PC-9 (cell line): ENCODE measurements around the gene CHRD. TPM values are rescaled to one million over a fixed set of nuclear protein-coding genes. Genes with fewer than 3 reads are reported as not detected.

Experiments
- BruUV-seq: library from RNA; stranded (reverse); fragments of 400-500 nt; replicated peaks from 2 replicates; lab custom pipeline; 2021; lab: Mats Ljungman, UMichigan
- CTCF ChIA-PET: fragments of 300-600 bp; sonication (Branson Sonifier 250); formaldehyde crosslinking; loops from one replicate; lab custom pipeline; 2022; ENCODE audit warnings: antibody characterized with exemption; lab: Charles Lee
- POLR2A ChIA-PET: fragments of 300-600 bp; sonication (Branson Sonifier 250); formaldehyde crosslinking; loops from one replicate; lab custom pipeline; 2022; ENCODE audit warnings: antibody characterized with exemption; ENCODE audit not compliant: unreplicated experiment; lab: Charles Lee
- DNase-seq, 2 experiments: peaks; one replicate each; pipeline versions ENCODE4 v3.0.0 to v3.0.0-alpha.2; 2015 to 2022; ENCODE audit warnings: mixed read lengths in 1 of 2
- H2AFZ ChIP-seq: fragments of 200-600 bp; sonication (generic); 2 replicates; pipeline ENCODE4 v1.8.1; 2017; ENCODE audit warnings: antibody characterized with exemption
- H3F3A ChIP-seq: fragments of 200-600 bp; sonication (generic); 2 replicates; pipeline ENCODE4 v1.8.1; 2017; ENCODE audit warnings: antibody characterized with exemption, mild to moderate bottlenecking, low read depth; ENCODE audit not compliant: insufficient read depth
- H3K27ac ChIP-seq: fragments of 200-600 bp; sonication (generic); 2 replicates; pipeline ENCODE4 v1.6.1; 2016; ENCODE audit warnings: mixed run types
- H3K27me3 ChIP-seq: fragments of 200-600 bp; sonication (generic); 2 replicates; pipeline ENCODE4 v1.6.1; 2016; ENCODE audit warnings: low read depth, mixed run types; ENCODE audit not compliant: insufficient read depth
- H3K36me3 ChIP-seq: fragments of 200-600 bp; sonication (generic); 2 replicates; pipeline ENCODE4 v1.6.1; 2016; ENCODE audit warnings: low read depth, mixed run types
- H3K4me1 ChIP-seq: fragments of 200-600 bp; sonication (generic); replicated peaks from 2 replicates; pipeline ENCODE4 v1.6.1; 2016; ENCODE audit warnings: mixed run types; ENCODE audit not compliant: insufficient read depth
- H3K4me2 ChIP-seq: fragments of 200-600 bp; sonication (generic); 2 replicates; pipeline ENCODE4 v1.6.1; 2017; ENCODE audit warnings: mixed run types
- H3K4me3 ChIP-seq: fragments of 200-600 bp; sonication (generic); 2 replicates; pipeline ENCODE4 v1.6.1; 2016; ENCODE audit warnings: mixed run types
- H3K79me2 ChIP-seq: fragments of 200-600 bp; sonication (generic); 2 replicates; pipeline ENCODE4 v1.6.1; 2017; ENCODE audit warnings: low read depth, mixed run types
- H3K9me2 ChIP-seq: fragments of 200-600 bp; sonication (generic); 2 replicates; pipeline ENCODE4 v1.8.1; 2017; ENCODE audit warnings: mild to moderate bottlenecking; ENCODE audit not compliant: insufficient read depth
- H3K9me3 ChIP-seq: fragments of 200-600 bp; sonication (generic); 2 replicates; pipeline ENCODE4 v1.8.1; 2016; ENCODE audit warnings: low read depth; ENCODE audit not compliant: insufficient read depth
- H4K20me1 ChIP-seq: fragments of 200-600 bp; sonication (generic); 2 replicates; pipeline ENCODE4 v1.8.1; 2017; ENCODE audit not compliant: insufficient read depth
- EZH2 ChIP-seq: fragments of 200-600 bp; sonication (generic); IDR thresholded peaks from 2 replicates; pipeline ENCODE4 v1.8.0; 2017; ENCODE audit warnings: antibody characterized with exemption, low read depth
- intact Hi-C: fragments of 100-400 bp; cut with micrococcal nuclease; formaldehyde crosslinking; loops from one replicate; pipeline ENCODE4 v1.10.0; 2022; ENCODE audit not compliant: unreplicated experiment
- total RNA-seq: library from RNA; stranded (reverse); gene quantifications from 2 replicates; pipeline ENCODE4 v1.2.3, GENCODE V29; 2021
- TF ChIP-seq, protein P1 (sequence below): fragments of 200-600 bp; sonication (generic); conservative IDR thresholded peaks from 2 replicates; pipeline ENCODE4 v1.6.1; 2017; ENCODE audit warnings: mixed run types, antibody characterized with exemption, mild to moderate bottlenecking, moderate library complexity

CHRD gene
- total RNA-seq, 1 experiment from 2014 or later: not detected

DNA sequence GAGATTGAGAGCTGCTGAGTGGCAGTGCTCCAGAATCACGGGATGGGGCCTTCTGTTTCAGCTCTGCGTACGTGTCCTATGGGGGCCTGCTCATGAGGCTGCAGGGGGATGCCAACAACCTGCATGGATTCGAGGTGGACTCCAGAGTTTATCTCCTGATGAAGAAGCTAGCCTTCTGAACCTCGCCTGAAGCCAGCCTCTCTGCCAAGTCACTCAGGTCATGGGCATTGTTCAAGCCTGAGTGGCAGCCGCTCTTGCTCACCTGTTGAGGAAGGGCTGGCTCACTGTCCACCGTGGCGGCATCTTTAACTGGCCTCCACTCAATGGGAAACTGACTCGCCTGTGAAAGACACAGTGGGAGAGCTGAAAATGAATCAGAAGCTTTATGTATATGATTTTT is 11.7 kb upstream of the CHRD start:
- Histone ChIP-seq H3F3A (peaks cover 76% of the 10 kb centered on the region), H3K4me2 (no peak overlapping the region), H4K20me1 (peaks cover 33% of the 10 kb centered on the region), H3K4me1 (peaks cover 11% of the 10 kb centered on the region), H3K79me2 (peaks cover 22% of the 10 kb centered on the region), H3K9me3 (no peaks in the 10 kb centered on the region), H3K4me3 (no peak overlapping the region), H3K9me2 (no peaks in the 10 kb centered on the region), H2AFZ (no peak overlapping the region), H3K36me3 (peaks cover 25% of the 10 kb centered on the region), H3K27me3 (peaks cover 1% of the 10 kb centered on the region; the same call in 1 of the 2 replicates), H3K27ac (no peak overlapping the region)
- ChIA-PET CTCF (no interaction called here), POLR2A (no interaction called here)
- no TSS peak for BruUV-seq
- no peak for DNase-seq
- intact Hi-C loops: no loop called here
- no peak for TF ChIP-seq EZH2
- TF ChIP-seq, protein P1, sequence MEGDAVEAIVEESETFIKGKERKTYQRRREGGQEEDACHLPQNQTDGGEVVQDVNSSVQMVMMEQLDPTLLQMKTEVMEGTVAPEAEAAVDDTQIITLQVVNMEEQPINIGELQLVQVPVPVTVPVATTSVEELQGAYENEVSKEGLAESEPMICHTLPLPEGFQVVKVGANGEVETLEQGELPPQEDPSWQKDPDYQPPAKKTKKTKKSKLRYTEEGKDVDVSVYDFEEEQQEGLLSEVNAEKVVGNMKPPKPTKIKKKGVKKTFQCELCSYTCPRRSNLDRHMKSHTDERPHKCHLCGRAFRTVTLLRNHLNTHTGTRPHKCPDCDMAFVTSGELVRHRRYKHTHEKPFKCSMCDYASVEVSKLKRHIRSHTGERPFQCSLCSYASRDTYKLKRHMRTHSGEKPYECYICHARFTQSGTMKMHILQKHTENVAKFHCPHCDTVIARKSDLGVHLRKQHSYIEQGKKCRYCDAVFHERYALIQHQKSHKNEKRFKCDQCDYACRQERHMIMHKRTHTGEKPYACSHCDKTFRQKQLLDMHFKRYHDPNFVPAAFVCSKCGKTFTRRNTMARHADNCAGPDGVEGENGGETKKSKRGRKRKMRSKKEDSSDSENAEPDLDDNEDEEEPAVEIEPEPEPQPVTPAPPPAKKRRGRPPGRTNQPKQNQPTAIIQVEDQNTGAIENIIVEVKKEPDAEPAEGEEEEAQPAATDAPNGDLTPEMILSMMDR: no peak

- Histone ChIP-seq H2AFZ (no peak overlapping the region), H3K36me3 (peaks cover 25% of the 10 kb centered on the region), H3K4me1 (peaks cover 11% of the 10 kb centered on the region), H3K27ac (no peak overlapping the region), H3K4me3 (no peak overlapping the region), H3K79me2 (peaks cover 18% of the 10 kb centered on the region), H3K4me2 (no peak overlapping the region), H3K9me2 (no peaks in the 10 kb centered on the region), H3F3A (peaks cover 72% of the 10 kb centered on the region), H3K9me3 (no peaks in the 10 kb centered on the region), H4K20me1 (peaks cover 33% of the 10 kb centered on the region), H3K27me3 (peaks cover 7% of the 10 kb centered on the region)
- BruUV-seq: no TSS peak
- ChIA-PET POLR2A (interaction anchor here (0.7 kb wide), 1 partner anchor 1083 kb away, joined by 3 read pairs; no protein-coding TSS in a partner anchor), CTCF (no interaction called here)
- TF ChIP-seq, protein P1: no peak
- no peak for TF ChIP-seq EZH2
- intact Hi-C loops: no loop called here
- no peak for DNase-seq
These were observed 11.2 kb upstream of the CHRD start for GRCh38 chr3:184368586-184369183.

DNA sequence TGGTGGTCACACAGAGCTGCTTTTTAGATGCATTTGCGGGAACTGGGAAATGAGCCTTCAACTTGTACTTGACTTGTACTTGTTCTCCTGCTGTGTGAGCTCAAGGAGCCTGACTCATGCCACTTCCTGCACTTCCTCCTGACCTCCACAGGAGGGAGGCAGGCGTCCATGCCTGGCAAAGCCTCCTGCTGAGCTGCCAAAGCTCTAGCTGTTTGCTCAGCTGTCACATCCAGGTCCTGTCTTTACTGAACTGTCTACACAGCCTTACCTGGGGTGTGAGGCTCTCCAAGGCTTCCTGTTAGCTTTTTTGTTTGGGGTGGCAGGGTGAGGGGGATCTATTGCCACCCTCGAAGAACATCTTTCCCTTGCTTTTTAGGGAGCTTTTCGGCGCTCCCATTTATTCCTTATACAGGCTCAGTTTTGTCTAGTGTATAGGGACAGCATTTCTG is 8.3 kb upstream of the CHRD start:
- Histone ChIP-seq H3K4me2 (no peak overlapping the region), H3K4me1 (no peaks in the 10 kb centered on the region), H2AFZ (no peak overlapping the region), H3K36me3 (peaks cover 12% of the 10 kb centered on the region), H3K9me3 (no peaks in the 10 kb centered on the region), H3F3A (peaks cover 52% of the 10 kb centered on the region), H3K4me3 (no peak overlapping the region), H3K79me2 (no peaks in the 10 kb centered on the region), H4K20me1 (peaks cover 14% of the 10 kb centered on the region), H3K27ac (no peak overlapping the region), H3K27me3 (peaks cover 35% of the 10 kb centered on the region), H3K9me2 (no peaks in the 10 kb centered on the region)
- BruUV-seq: no TSS peak
- TF ChIP-seq, protein P1: peak; percentile 99
- no peak for TF ChIP-seq EZH2
- ChIA-PET POLR2A (interaction anchor here (0.5 to 0.9 kb wide), 8 partner anchors 9 to 285 kb away, joined by 3 to 15 read pairs (median 4); no protein-coding TSS in a partner anchor), CTCF (interaction anchor here (0.6 to 3.8 kb wide), 24 partner anchors 10 to 406 kb away, joined by 3 to 75 read pairs (median 4); partner anchors contain the start of genes CLCN2 and POLR2H)
- intact Hi-C loops: loop anchor here (1.0 to 5.0 kb wide), 6 partner anchors 46 to 431 kb away; no protein-coding TSS in a partner anchor
- peak; percentile 84 to 89 for DNase-seq
